Natural killer cell (primary cell): ENCODE measurements around the gene GPR18. TPM values are rescaled to one million over a fixed set of nuclear protein-coding genes. Genes with fewer than 3 reads are reported as not detected.
A peak's percentile ranks its signal among the peaks of the same experiment; 100 is the strongest.

ENCODE experiments used
- ATAC-seq, 3 donors: fragments of 150-1000 bp in 2 of 3; fragments of 200-7000 bp in 1 of 3; cut with Tn5 transposase; 1 replicate in 1 of 3; 2 replicates in 2 of 3; pipeline ENCODE4 v1.10.0; 2021; ENCODE audit warnings: mild to moderate bottlenecking in 2 of 3, moderate library complexity in 2 of 3
- DNase-seq, 2 donors: peaks; one replicate each; pipeline versions ENCODE4 v3.0.0 to v3.0.0-alpha.2; 2013 to 2021; ENCODE audit warnings: mixed read lengths in 1 of 2
- H3K27ac ChIP-seq: one replicate; pipeline ENCODE4 v1.5.1; 2013; ENCODE audit warnings: mild to moderate bottlenecking, low read length
- H3K27me3 ChIP-seq: one replicate; pipeline ENCODE4 v1.6.1; 2013; ENCODE audit warnings: low read length; ENCODE audit not compliant: control insufficient read depth, insufficient read depth
- H3K36me3 ChIP-seq: one replicate; pipeline ENCODE4 v1.6.1; 2013; ENCODE audit warnings: low read length; ENCODE audit not compliant: control insufficient read depth, insufficient read depth
- H3K4me1 ChIP-seq: one replicate; pipeline ENCODE4 v1.6.1; 2013; ENCODE audit warnings: low read length; ENCODE audit not compliant: control insufficient read depth, insufficient read depth
- H3K4me3 ChIP-seq: one replicate; pipeline ENCODE4 v1.5.1; 2013; ENCODE audit warnings: low read length
- H3K9me3 ChIP-seq: one replicate; pipeline ENCODE4 v1.6.1; 2013; ENCODE audit warnings: low read length; ENCODE audit not compliant: control insufficient read depth, insufficient read depth
- H3K27ac Mint-ChIP-seq, 2 donors: one replicate each; pipeline ENCODE4 v1.8.0; 2022; ENCODE audit warnings: mild to moderate bottlenecking in 2 of 2, mixed read lengths in 2 of 2, moderate library complexity in 1 of 2
- H3K27me3 Mint-ChIP-seq, 2 donors: one replicate each; pipeline ENCODE4 v1.8.0; 2022; ENCODE audit warnings: low read depth in 2 of 2, mixed read lengths in 2 of 2
- H3K36me3 Mint-ChIP-seq: one replicate; pipeline ENCODE4 v1.8.0; 2022; ENCODE audit warnings: mixed read lengths
- H3K4me1 Mint-ChIP-seq, 2 donors: one replicate each; pipeline ENCODE4 v1.8.0; 2022; ENCODE audit warnings: mixed read lengths in 2 of 2
- H3K4me3 Mint-ChIP-seq: one replicate; pipeline ENCODE4 v1.8.0; 2022; ENCODE audit warnings: mild to moderate bottlenecking, moderate library complexity, mixed read lengths
- H3K9me3 Mint-ChIP-seq, 2 donors: one replicate each; pipeline ENCODE4 v1.8.0; 2022; ENCODE audit warnings: mixed read lengths in 2 of 2
- WGBS: methylation state at CpG from one replicate; pipeline ENCODE4 v1.1.7; 2013; ENCODE audit warnings: missing lambda C conversion rate; ENCODE audit not compliant: insufficient coverage; 5-methylcytosine and 5-hydroxymethylcytosine counted together
- intact Hi-C: fragments of 100-400 bp; cut with micrococcal nuclease; formaldehyde crosslinking; loops from one replicate; pipeline ENCODE4 v1.14.2; 2022
- total RNA-seq, 4 donors: library from RNA; stranded (reverse); fragments of 120-200 nt in 1 of 4; gene quantifications; one replicate each; pipeline versions ENCODE4 v1.2.3 to v1.2.4, GENCODE V29; 2013 to 2022
- TF ChIP-seq, protein P1 (sequence below): fragments of 200-600 bp; IDR thresholded peaks from one replicate; pipeline ENCODE4 v1.8.0; 2022; ENCODE audit warnings: antibody characterized with exemption

GPR18 gene
- total RNA-seq, 3 donors from 2014 or later (not counting 1 experiment from before 2014, with no cell fraction given), result 11.4 to 41.7 (median 25.5) TPM

DNA sequence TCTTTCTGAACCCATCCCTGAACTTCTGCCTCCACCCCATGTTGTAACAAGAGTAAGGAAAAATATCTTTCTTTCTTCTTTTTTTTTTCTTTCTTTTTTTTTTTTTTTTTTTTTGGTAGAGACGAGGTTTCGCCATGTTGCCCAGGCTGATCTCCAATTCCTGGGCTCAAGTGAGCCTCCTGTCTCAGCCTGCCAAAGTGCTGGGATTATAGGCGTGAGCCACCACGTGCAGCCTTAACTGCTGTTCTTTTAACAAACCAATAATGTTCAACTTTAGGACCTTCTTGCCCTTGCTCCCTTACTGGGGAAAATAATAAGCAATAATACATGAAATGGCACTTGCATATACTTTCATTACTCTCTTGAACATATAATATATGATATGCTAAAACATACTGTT is 29.4 kb upstream of the GPR18 start:
- Mint-ChIP-seq H3K27me3 (no peaks in the 10 kb centered on the region), H3K36me3 (no peaks in the 10 kb centered on the region), H3K9me3 (no peaks in the 10 kb centered on the region), H3K4me3 (no peak overlapping the region), H3K4me1 (peaks cover 54 to 61% of the 10 kb centered on the region in 2 donors), H3K27ac (peak overlapping the region; percentile 83 to 87)
- Histone ChIP-seq H3K27ac (no peak overlapping the region), H3K27me3 (no peaks in the 10 kb centered on the region), H3K36me3 (peaks cover 2% of the 10 kb centered on the region), H3K4me1 (peaks cover 51% of the 10 kb centered on the region), H3K9me3 (no peaks in the 10 kb centered on the region), H3K4me3 (no peak overlapping the region)
- 84% methylated on average over 4 of the region's 4 CpGs for WGBS
- intact Hi-C loops, result no loop called here
- ATAC-seq (no peak), DNase-seq (no peak)
- TF ChIP-seq, protein P1, sequence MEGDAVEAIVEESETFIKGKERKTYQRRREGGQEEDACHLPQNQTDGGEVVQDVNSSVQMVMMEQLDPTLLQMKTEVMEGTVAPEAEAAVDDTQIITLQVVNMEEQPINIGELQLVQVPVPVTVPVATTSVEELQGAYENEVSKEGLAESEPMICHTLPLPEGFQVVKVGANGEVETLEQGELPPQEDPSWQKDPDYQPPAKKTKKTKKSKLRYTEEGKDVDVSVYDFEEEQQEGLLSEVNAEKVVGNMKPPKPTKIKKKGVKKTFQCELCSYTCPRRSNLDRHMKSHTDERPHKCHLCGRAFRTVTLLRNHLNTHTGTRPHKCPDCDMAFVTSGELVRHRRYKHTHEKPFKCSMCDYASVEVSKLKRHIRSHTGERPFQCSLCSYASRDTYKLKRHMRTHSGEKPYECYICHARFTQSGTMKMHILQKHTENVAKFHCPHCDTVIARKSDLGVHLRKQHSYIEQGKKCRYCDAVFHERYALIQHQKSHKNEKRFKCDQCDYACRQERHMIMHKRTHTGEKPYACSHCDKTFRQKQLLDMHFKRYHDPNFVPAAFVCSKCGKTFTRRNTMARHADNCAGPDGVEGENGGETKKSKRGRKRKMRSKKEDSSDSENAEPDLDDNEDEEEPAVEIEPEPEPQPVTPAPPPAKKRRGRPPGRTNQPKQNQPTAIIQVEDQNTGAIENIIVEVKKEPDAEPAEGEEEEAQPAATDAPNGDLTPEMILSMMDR, result no peak

DNA sequence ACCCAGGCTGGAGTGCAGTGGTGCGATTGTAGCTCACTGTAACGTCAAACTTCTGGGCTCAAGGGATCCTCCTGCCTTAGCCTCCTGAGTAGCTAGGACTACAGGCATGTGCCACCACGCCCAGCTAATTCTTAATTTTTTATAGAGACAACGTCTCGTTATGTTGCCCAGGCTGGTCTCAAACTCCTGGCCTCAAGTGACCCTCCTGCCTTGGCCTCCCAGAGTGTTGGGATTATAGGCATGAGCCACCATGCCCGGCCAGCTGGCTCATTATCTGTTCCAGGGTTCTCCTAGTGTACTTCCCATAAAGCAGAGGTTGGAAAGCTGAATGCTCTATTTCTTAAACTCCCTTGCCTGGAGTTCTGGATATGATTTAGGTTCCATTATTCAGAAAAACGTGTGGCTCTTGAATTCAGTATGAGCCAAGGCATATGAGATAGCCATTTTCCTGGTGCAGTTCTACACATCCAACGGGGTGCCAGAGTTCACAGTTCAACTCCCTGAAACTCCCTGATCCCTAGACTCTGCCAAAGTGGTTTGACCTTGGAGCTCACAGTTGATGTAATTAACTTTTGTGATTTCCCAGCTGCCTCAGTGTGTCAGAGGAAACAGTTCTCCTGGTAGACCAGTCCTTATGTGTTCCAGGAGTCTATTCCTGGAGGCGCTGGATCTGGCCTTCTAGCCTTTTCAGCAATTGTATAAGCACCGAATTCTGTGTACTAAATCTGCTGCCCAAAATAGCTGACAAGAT is 27.4 kb upstream of the GPR18 start:
- H3K4me1 ChIP-seq, result peaks cover 63% of the 10 kb centered on the region
- no peak overlapping the region for H3K27ac ChIP-seq
- TF ChIP-seq, protein P1, result no peak
- no peaks in the 10 kb centered on the region for H3K27me3 ChIP-seq
- WGBS, result 96% methylated on average over 10 of the region's 10 CpGs
- Mint-ChIP-seq H3K27me3 (no peaks in the 10 kb centered on the region), H3K27ac (peak overlapping the region in 1 of 2 donors; percentile 31), H3K4me3 (no peak overlapping the region), H3K4me1 (peaks cover 63 to 72% of the 10 kb centered on the region in 2 donors), H3K9me3 (no peaks in the 10 kb centered on the region), H3K36me3 (no peaks in the 10 kb centered on the region)
- intact Hi-C loops, result no loop called here
- DNase-seq (no peak), ATAC-seq (no peak)
- no peaks in the 10 kb centered on the region for H3K9me3 ChIP-seq
- H3K36me3 ChIP-seq, result no peaks in the 10 kb centered on the region
- H3K4me3 ChIP-seq, result no peak overlapping the region

DNA sequence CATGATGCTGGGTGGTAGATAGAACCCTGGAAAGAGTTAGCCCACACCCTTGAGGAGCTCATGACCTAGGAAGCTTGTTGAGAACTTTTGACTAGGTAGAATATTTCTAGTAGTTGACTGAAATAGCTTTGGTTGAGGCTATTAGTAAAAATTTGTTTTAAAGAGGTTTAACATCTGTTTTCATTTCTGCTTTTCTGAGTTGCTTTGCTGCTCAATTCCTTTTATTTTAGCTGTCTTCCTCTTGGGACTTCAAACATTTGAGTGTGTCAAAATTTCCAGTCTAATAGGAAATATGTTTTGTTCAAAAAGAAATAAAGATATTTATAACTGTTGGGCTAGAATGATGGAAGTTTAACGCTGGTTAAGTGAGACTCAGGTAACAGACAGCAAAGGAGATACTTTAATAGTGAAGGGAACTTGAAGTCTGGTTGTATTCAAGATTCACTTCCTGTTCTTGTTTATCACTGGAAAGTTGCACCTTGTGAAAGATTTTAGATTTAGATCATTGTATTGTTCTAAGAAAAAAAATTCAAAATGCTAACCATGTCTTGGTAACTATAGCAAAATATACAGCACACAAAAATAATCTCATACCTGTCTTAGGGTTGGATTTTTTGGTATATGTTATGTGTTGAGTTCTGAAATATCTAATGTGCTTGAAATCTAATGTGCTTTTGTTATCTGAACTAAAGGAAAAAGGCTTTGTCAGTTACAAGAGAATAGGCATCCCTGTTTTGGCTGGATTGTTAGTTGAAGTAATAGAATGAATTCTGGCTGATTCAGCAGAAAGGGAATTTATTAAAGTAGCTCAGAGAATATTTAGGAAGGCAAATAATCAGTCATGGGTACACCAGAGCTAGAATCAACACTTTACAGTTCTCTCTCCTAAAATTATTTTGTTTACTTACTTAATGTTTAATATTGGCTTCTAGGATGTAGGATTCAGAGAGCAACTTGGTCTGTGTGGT is 24.4 kb upstream of the GPR18 start:
- Mint-ChIP-seq H3K36me3 (no peaks in the 10 kb centered on the region), H3K4me3 (peak overlapping the region; percentile 45), H3K27me3 (no peaks in the 10 kb centered on the region), H3K27ac (peak overlapping the region; percentile 86 to 89), H3K9me3 (no peaks in the 10 kb centered on the region), H3K4me1 (peaks cover 55 to 71% of the 10 kb centered on the region in 2 donors)
- H3K9me3 ChIP-seq, result no peaks in the 10 kb centered on the region
- DNase-seq, result peak in 1 of 2 donors; percentile 65
- peaks cover 58% of the 10 kb centered on the region for H3K4me1 ChIP-seq
- peak overlapping the region; percentile 88 for H3K27ac ChIP-seq
- 5% methylated on average over 1 of the region's 1 CpG for WGBS
- H3K27me3 ChIP-seq, result no peaks in the 10 kb centered on the region
- peaks cover 8% of the 10 kb centered on the region for H3K36me3 ChIP-seq
- intact Hi-C loops, result no loop called here
- no peak overlapping the region for H3K4me3 ChIP-seq
- TF ChIP-seq, protein P1, result no peak
- peak; percentile 29 to 53 (median 39) for ATAC-seq
